Cortex of kidney (tissue), 1 donor: ENCODE data around the gene ARGFX.
"Not testable (repeated sequence)": the region's sequence is repeated elsewhere in the genome, so short reads cannot be mapped to it uniquely, and the experiment has no call there.

ENCODE experiments used
- DNase-seq: peaks from one replicate; lab custom pipeline; 2025; lab: John Stamatoyannopoulos, UW

ARGFX gene

DNA sequence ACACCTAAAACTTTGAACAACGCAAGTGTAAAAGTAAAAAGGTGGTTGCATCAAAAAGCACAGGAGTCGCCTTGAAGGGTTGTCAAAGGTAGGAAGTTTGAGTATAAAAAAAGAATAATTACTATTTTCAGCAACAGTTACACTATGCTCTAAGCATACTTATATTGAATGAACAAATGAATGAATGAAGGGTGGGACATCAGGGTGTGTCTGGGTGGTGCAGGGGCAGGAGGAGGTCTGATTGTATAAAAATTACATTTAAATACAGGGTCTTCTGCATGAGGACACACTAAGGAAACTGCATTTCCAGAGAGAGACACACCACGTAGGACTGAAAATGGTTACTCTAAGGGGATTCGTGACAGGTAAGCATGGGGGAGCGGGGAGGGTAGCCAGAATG lies at the start of gene ARGFX:
Gene ARGFX (plus strand): TSS at position 301 of the 400 bp plus-strand sequence. CDS start 2,765 bp downstream, outside the sequence.
- no peak for DNase-seq

GRCh38 chr3:121517953-121518655 lies 49.6 kb upstream of the ARGFX start:
- no peak for DNase-seq

GRCh38 chr3:121520510-121520909 lies 47.2 kb upstream of the ARGFX start:
- no peak for DNase-seq

DNA sequence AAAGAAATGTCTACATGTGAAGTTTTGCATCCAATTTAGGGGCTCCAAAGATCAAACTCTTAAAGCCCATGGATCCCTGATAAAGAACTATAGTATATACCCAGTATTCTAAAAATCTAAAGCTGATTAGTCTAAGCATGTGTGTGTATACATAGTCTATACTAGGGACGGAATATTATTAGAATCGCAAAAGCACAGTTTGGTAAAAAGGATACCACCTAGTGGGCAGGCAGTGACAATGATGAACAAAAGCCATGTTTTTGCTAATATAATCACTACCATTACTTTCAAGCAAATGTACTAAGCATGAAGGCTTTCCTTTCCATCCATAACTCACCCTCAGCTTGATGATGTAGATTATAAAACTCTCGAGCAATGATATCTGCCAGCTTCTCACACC lies 38.4 kb upstream of the ARGFX start:
- no peak for DNase-seq

- DNase-seq = no peak
These were observed 36.5 kb upstream of the ARGFX start for GRCh38 chr3:121531269-121531668.

DNA sequence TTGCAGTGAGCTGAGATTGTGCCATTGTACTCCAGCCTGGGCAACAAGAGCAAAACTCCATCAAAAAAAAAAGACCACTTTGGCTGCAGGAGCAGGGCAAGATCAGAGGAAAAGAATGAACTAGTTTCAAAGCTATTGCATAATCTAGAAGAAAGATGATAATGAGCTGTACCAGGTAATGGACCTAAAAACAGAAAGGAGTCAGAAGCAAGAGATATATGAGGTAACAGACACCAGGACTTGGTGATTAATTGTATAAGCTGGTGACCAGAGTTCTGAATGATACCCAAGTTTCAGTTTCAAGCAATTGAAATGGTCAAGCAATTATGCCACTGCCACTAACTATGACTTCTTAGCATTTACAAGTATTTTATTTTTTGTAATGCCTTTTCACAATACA lies 24.8 kb upstream of the ARGFX start:
- DNase-seq = no peak

GRCh38 chr3:121545049-121545573 lies 22.6 kb upstream of the ARGFX start:
- DNase-seq = no peak

GRCh38 chr3:121545574-121546455 lies 21.9 kb upstream of the ARGFX start, which contains the start of gene POLQ:
Gene POLQ (minus strand): TSS chr3:121545988. CDS start chr3:121545877, 111 bp downstream.
- DNase-seq = no peak

GRCh38 chr3:121552379-121552778 lies 15.4 kb upstream of the ARGFX start:
- DNase-seq = no peak

DNA sequence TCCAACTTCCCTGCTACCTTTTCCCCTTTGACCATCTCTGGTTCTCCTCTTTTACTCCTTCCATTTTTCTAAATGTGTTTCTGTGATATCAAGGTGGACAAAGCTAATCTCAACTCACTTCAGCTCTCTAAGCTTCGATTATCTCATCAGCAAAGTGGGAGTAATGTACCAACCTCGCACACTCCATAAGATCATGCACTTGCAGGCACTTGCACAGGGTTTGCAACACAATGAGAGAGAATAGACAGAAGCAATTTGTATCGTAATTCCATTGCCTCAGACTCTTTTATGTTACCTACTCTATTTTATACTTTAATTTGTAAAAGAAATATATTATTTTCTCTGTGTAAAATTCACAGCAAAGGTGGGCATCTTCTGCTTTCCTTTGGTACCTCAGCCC lies 15.0 kb upstream of the ARGFX start:
- no peak for DNase-seq

GRCh38 chr3:121557426-121557934 lies 10.3 kb upstream of the ARGFX start:
- DNase-seq = no peak

DNA sequence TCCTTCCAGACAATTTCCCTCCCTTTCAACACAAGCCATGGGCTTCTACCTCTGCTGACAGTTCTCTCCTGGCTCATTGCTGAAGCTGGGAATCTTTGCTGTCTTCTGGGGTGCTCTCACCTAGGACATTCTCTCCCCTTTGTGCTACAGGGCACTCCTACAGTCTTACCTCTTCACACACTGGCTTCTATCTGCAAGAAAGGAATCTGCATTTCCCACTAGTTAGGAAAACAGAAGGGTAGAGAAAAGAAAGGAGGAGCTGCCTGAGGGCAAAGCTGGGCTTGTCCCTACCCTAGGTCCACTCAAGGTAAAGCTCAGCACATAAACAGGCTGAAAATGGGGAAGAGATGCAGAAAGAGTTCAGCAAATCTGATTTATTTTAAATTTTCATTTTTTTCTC lies 5.6 kb upstream of the ARGFX start:
- no peak for DNase-seq

GRCh38 chr3:121566773-121567172 lies 976 bp upstream of the ARGFX start:
- no peak for DNase-seq

DNA sequence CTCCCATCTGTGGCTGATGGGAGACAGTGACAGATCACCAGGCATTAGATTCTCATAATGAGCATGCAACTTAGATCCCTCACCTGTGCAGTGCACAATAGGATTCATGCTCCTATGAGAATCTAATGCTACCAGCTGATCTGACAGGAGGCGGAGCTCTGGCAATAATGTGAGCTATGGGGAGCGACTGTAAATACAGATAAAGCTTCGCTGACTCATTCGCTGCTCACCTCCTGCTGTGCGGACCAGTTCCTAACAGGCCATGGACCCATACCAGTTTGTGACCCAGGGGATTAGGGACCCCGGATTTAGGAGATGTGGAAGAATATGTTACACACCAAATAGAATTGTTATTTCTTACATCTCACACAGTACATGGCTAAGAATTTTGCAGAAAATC lies 6.7 kb downstream of the ARGFX start:
- DNase-seq = no peak

DNA sequence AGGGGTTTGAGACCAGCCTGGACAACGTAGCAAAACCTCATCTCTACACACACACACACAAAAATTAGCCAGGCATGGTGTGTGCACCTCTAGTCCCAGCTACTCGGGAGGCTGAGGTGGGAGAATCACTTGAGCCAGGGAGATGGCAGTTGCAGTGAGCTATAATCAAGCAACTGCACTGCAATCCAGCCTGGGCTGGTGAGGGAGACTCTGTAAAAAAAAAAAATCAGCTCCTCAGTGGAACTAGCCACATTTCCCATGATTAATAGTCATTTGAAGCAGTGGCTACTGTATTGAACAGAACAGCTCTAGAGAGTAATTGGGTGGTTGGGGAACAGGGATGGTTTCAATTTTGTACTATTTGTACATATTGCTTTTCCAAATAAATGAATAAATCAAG lies 13.9 kb downstream of the ARGFX start:
- DNase-seq = no peak

- DNase-seq = no peak
These were observed 16.7 kb downstream of the ARGFX start for GRCh38 chr3:121584418-121584817.

- no peak for DNase-seq
These were observed 25.3 kb downstream of the ARGFX start, which contains the start of gene FBXO40 for GRCh38 chr3:121592856-121593702. Gene FBXO40 (plus strand): TSS chr3:121593379. CDS start chr3:121620576, 27,197 bp downstream.

GRCh38 chr3:121593806-121594205 lies 26.1 kb downstream of the ARGFX start:
- not testable (repeated sequence) for DNase-seq

DNA sequence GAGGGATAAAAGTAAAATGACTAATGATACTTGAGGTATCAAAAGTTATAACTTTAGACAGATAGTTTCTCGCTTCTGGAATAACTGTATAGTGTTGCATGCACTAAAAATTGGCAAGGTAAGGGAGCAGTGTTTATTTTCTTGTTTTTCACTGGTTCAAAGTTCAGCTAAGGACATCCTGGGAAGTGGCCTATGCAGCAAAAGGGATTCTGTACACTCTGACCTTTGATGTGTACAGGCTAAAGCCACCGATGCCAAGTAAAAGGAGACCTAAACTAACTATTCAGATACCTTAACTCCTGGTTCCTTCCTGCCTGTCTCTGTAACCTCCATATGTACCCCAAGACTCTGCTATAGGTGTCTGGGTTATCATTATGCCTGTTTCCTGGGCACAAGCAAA lies 27.1 kb downstream of the ARGFX start:
- no peak for DNase-seq

DNA sequence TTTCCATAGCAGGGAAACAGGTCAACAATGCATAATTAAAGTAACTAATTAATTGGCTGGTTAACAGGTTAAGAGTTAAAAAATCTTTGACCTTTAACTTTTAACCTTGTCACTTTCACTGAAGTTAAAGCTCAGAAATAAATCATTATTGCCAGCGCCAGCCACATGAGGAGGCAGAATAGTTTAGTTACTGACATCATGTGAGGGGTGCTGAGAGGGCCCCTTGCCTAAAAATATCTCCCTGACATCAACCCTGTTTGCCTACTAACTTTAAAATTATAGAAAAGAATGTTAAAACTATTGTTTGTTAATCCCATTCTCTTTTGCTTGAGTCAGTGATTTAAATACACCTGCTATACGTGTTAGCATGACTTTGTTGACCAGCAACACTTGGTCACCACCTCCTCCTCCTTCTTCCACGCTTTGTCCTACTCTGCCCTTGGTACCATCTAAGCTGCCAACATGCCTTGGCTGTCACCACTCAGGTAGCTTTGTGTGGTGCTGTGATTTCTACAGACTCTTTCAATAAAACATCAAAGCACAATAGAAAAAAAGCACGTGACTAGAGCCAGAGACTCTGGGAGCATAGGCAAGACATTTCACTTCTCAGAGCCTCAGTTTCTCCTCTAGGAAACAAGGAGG lies 28.1 kb downstream of the ARGFX start:
- no peak for DNase-seq

DNA sequence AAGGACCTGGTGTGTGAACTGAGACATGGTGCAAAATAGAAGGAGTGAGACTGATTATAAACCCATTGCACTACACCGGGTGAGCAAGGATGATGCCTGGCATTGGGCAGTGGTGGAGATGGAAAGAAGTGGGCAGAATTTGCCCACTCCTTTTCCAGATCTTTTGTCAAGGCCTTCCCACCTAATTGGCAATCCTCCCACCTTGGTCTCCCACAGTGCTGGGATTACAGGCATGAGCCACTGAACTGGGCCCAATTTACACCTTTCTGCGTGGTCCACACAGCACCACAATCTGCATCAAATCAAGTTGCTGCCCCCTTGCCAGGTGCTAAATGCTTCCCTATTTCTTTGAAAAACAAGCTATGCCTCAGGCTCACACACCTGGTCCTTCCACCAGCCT lies 30.8 kb downstream of the ARGFX start:
- no peak for DNase-seq
